Endothelial cell of umbilical vein (primary cell): ENCODE measurements around the gene DLGAP1. TPM values are rescaled to one million over a fixed set of nuclear protein-coding genes. Genes with fewer than 3 reads are reported as not detected.

ENCODE experiments used
- BruUV-seq: library from RNA; stranded (reverse); fragments of 400-500 nt; replicated peaks from 2 replicates; lab custom pipeline; 2021; lab: Mats Ljungman, UMichigan
- CTCF ChIA-PET: fragments of 300-600, 350-600 bp; sonication (Branson Sonifier 250); formaldehyde crosslinking; loops from one replicate; lab custom pipeline; 2021; ENCODE audit warnings: antibody characterized with exemption, inconsistent platforms; lab: Charles Lee
- POLR2A ChIA-PET: fragments of 300-600, 350-600 bp; sonication (Branson Sonifier 250); formaldehyde crosslinking; loops from one replicate; lab custom pipeline; 2021; ENCODE audit warnings: antibody characterized with exemption, inconsistent platforms; lab: Charles Lee
- DNase-seq: peaks from one replicate; pipeline ENCODE4 v3.0.0-alpha.2; 2011; ENCODE audit warnings: low read depth, low spot score
- FAIRE-seq: peaks from 2 replicates; lab custom pipeline; 2011; peaks lifted over from hg19 to GRCh38; lab: Jason Lieb, UNC
- H2AFZ ChIP-seq: 2 replicates; pipeline ENCODE4 v1.6.0; 2012; ENCODE audit warnings: low read depth, low read length, control low read depth, inconsistent platforms
- H3K27ac ChIP-seq: 2 replicates; pipeline ENCODE4 v1.5.1; 2011; ENCODE audit warnings: low read depth, mild to moderate bottlenecking, control low read depth, low read length, moderate library complexity; ENCODE audit not compliant: insufficient read depth
- H3K27me3 ChIP-seq, 2 experiments: 2 replicates each; pipeline versions ENCODE4 v1.6.0 to v1.6.1; 2011; ENCODE audit warnings: low read length in 2 of 2, mixed read lengths in 1 of 2; ENCODE audit not compliant: control insufficient read depth in 2 of 2, insufficient read depth in 2 of 2
- H3K36me3 ChIP-seq, 2 experiments: 2 replicates in 1 of 2; 3 replicates in 1 of 2; pipeline ENCODE4 v1.5.1; 2011; ENCODE audit warnings: low read length in 2 of 2, mild to moderate bottlenecking in 1 of 2, moderate library complexity in 1 of 2; ENCODE audit not compliant: control insufficient read depth in 2 of 2, insufficient read depth in 2 of 2; ENCODE audit errors: extremely low read depth in 1 of 2
- H3K4me1 ChIP-seq: 3 replicates; pipeline ENCODE4 v1.5.1; 2011; ENCODE audit warnings: mild to moderate bottlenecking, low read length; ENCODE audit not compliant: control insufficient read depth, insufficient read depth; ENCODE audit errors: extremely low read depth
- H3K4me2 ChIP-seq: 2 replicates; pipeline ENCODE4 v1.6.1; 2011; ENCODE audit warnings: low read length, control low read depth, mixed read lengths; ENCODE audit not compliant: insufficient read depth
- H3K4me3 ChIP-seq, 3 experiments: fragments of 200-600 bp in 1 of 3; sonication (generic), shearing (Covaris generic) in 1 of 3; replicated peaks in 1 of 3; 2 replicates each; pipeline ENCODE4 v1.5.1; 2011 to 2016; ENCODE audit warnings: control low read depth in 3 of 3, low read length in 3 of 3, mild to moderate bottlenecking in 2 of 3, inconsistent platforms in 1 of 3, low read depth in 1 of 3, moderate library complexity in 1 of 3; ENCODE audit not compliant: insufficient read depth in 1 of 3
- H3K79me2 ChIP-seq: 2 replicates; pipeline ENCODE4 v1.6.0; 2012; ENCODE audit warnings: low read length, inconsistent platforms; ENCODE audit not compliant: control insufficient read depth, insufficient read depth
- H3K9ac ChIP-seq: replicated peaks from 2 replicates; pipeline ENCODE3; 2011; ENCODE audit warnings: low read length, control low read depth; ENCODE audit not compliant: insufficient read depth; ENCODE audit errors: extremely low read depth
- H3K9me1 ChIP-seq: replicated peaks from 3 replicates; pipeline ENCODE4 v1.6.0; 2011; ENCODE audit warnings: mild to moderate bottlenecking, low read length; ENCODE audit not compliant: control insufficient read depth, insufficient read depth; ENCODE audit errors: extremely low read depth
- H3K9me3 ChIP-seq: replicated peaks from 2 replicates; pipeline ENCODE4 v1.5.1; 2012; ENCODE audit warnings: low read length, inconsistent platforms; ENCODE audit not compliant: control insufficient read depth, insufficient read depth
- H4K20me1 ChIP-seq: replicated peaks from 2 replicates; pipeline ENCODE3; 2011; ENCODE audit warnings: mild to moderate bottlenecking, low read length; ENCODE audit not compliant: control insufficient read depth, insufficient read depth; ENCODE audit errors: extremely low read depth
- CTCF ChIP-seq, 2 donors: IDR thresholded peaks; 1 replicate in 1 of 2; 2 replicates in 1 of 2; pipeline ENCODE4 v1.5.1; 2011; ENCODE audit warnings: low read length in 2 of 2, mild to moderate bottlenecking in 2 of 2, moderate library complexity in 2 of 2, control low read depth in 1 of 2, inconsistent platforms in 1 of 2, low read depth in 1 of 2; ENCODE audit not compliant: insufficient read depth in 1 of 2; ENCODE audit errors: extremely low read depth in 1 of 2
- EZH2 ChIP-seq: IDR thresholded peaks from 2 replicates; pipeline ENCODE4 v1.6.1; 2012; ENCODE audit warnings: borderline replicate concordance, low read depth, mild to moderate bottlenecking, moderate library complexity, low read length, inconsistent platforms; ENCODE audit not compliant: severe bottlenecking
- FOS ChIP-seq: IDR thresholded peaks from 2 replicates; pipeline ENCODE4 v1.6.1; 2011; ENCODE audit warnings: mild to moderate bottlenecking, low read length, moderate library complexity, borderline replicate concordance; ENCODE audit not compliant: insufficient read depth
- GATA2 ChIP-seq: IDR thresholded peaks from 2 replicates; pipeline ENCODE4 v1.7.0; 2011; ENCODE audit warnings: low read depth, mild to moderate bottlenecking, moderate library complexity, mixed read lengths, low read length; ENCODE audit not compliant: insufficient read length, insufficient read depth
- JUN ChIP-seq: IDR thresholded peaks from 2 replicates; pipeline ENCODE4 v1.6.1; 2011; ENCODE audit warnings: borderline replicate concordance, low read depth; ENCODE audit not compliant: insufficient read length, insufficient read depth
- MYC ChIP-seq: IDR thresholded peaks from one replicate; pipeline ENCODE4 v1.6.1; 2011; ENCODE audit warnings: mild to moderate bottlenecking, low read depth, low read length
- POLR2A ChIP-seq: IDR thresholded peaks from 2 replicates; pipeline ENCODE4 v1.6.1; 2012; ENCODE audit warnings: low read depth, mild to moderate bottlenecking, control low read depth, low read length
- POLR2AphosphoS5 ChIP-seq: IDR thresholded peaks from 2 replicates; pipeline ENCODE4 v1.6.1; 2012; ENCODE audit warnings: low read depth, mild to moderate bottlenecking, control low read depth, low read length, moderate library complexity; ENCODE audit not compliant: insufficient read depth
- dilution Hi-C: fragments of 300-500 bp; cut with MboI; formaldehyde crosslinking; loops from one replicate; pipeline ENCODE4 v1.15.0; 2019; ENCODE audit warnings: low sequenced_read_pairs; ENCODE audit not compliant: extremely low pct_ligation_motif_present
- intact Hi-C: fragments of 100-400 bp; cut with micrococcal nuclease; formaldehyde crosslinking; loops from one replicate; pipeline ENCODE4 v1.10.0; 2022
- polyA plus RNA-seq, 4 experiments: library from polyadenylated mRNA; depleted of rRNA in 3 of 4; stranded (reverse) in 3 of 4; unstranded in 1 of 4; fragments of >200 nt; gene quantifications; 2 replicates each; pipeline versions ENCODE4 v1.2.1 to v1.2.3, GENCODE V29; 2011 to 2012; ENCODE audit warnings: missing spikeins in 1 of 4
- total RNA-seq: library from RNA; stranded (reverse); gene quantifications from 2 replicates; pipeline ENCODE4 v1.2.3, GENCODE V29; 2021
- TF ChIP-seq, protein P1 (sequence below): IDR thresholded peaks from 2 replicates; pipeline ENCODE4 v1.6.1; 2011; ENCODE audit not compliant: insufficient read depth, insufficient read length

The DLGAP1 gene
- total and polyA plus RNA-seq, 2 donors (not counting 3 experiments of a cell fraction or from before 2014, with no cell fraction given), result 0.04 TPM; not detected in 1

DNA sequence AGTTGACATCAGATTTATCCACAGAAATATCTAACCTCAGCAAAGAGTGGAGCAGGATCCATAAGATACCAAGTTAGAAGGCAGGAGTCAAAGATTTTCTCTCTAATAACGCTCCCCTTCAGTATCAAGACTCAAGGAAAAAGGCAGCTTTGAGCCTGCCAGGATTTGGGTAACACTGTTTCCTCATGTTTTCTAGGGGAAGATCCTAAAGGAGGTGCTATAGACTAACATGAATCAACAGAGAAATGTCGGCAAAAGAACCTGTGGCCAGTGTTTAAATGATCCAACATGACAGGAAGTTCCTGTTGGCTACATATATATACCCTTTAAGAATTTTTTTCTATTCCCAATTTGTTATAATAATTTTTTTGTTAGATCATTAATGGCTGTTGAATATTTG lies 602.8 kb downstream of the DLGAP1 start:
- Histone ChIP-seq H3K27me3 (no peaks in the 10 kb centered on the region), H3K9me1 (no peaks in the 10 kb centered on the region), H3K36me3 (no peaks in the 10 kb centered on the region), H3K27ac (no peak overlapping the region), H3K4me2 (no peak overlapping the region), H3K9me3 (no peaks in the 10 kb centered on the region), H4K20me1 (no peaks in the 10 kb centered on the region), H3K4me1 (no peaks in the 10 kb centered on the region), H3K9ac (no peak overlapping the region), H3K4me3 (no peak overlapping the region), H3K79me2 (no peaks in the 10 kb centered on the region), H2AFZ (no peak overlapping the region)
- POLR2A ChIA-PET, result no interaction called here
- BruUV-seq, result no TSS peak
- dilution Hi-C loops (no loop called here), intact Hi-C loops (no loop called here)
- TF ChIP-seq, protein P1, sequence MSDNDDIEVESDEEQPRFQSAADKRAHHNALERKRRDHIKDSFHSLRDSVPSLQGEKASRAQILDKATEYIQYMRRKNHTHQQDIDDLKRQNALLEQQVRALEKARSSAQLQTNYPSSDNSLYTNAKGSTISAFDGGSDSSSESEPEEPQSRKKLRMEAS, result no peak
- no peak for TF ChIP-seq CTCF (IDR thresholded peaks at IDR 0.05; ENCODE audit: extremely low read depth in 1 of 2, insufficient read depth in 1 of 2, low read depth in 1 of 2, low read length in 2 of 2)
- no peak for TF ChIP-seq EZH2
- TF ChIP-seq POLR2AphosphoS5, result no peak
- TF ChIP-seq GATA2, result no peak
- no peak for TF ChIP-seq POLR2A
- no peak for TF ChIP-seq MYC
- no peak for TF ChIP-seq FOS
- no peak for TF ChIP-seq JUN
- DNase-seq (no peak), FAIRE-seq (no peak)
- CTCF ChIA-PET, result interaction anchor here (1.0 kb wide), 1 partner anchor 13 kb away, joined by 4 read pairs; no protein-coding TSS in a partner anchor
